HepG2 (cell line): Measurements from ENCODE around the gene ANKHD1. TPM values are rescaled to one million over a fixed set of nuclear protein-coding genes. Genes with fewer than 3 reads are reported as not detected.

Source experiments
- ATAC-seq: fragments of 200-7000 bp; cut with Tn5 transposase; 3 replicates; pipeline ENCODE4 v1.9.1; 2020; ENCODE audit warnings: mild to moderate bottlenecking, moderate library complexity
- BruUV-seq: library from RNA; stranded (reverse); fragments of 400-500 nt; replicated peaks from 2 replicates; lab custom pipeline; 2021; lab: Mats Ljungman, UMichigan
- CTCF ChIA-PET: fragments of 300-600 bp; formaldehyde crosslinking; extraction: SDS; loops from one replicate; lab custom pipeline; 2021; ENCODE audit warnings: low total read pairs, inconsistent platforms, low intra/inter-chr PET ratio; lab: Yijun Ruan, JAX
- POLR2A ChIA-PET: fragments of 350-600 bp; sonication (Branson Sonifier 250); formaldehyde crosslinking; loops from one replicate; lab custom pipeline; 2020; ENCODE audit warnings: antibody characterized with exemption, inconsistent platforms; lab: Yijun Ruan, JAX
- DNase-seq: peaks from one replicate; pipeline ENCODE4 v3.0.0-alpha.2; 2015; ENCODE audit warnings: low spot score
- FAIRE-seq: peaks from 3 replicates; lab custom pipeline; 2011; peaks lifted over from hg19 to GRCh38; lab: Jason Lieb, UNC
- H2AFZ ChIP-seq: one replicate; pipeline ENCODE4 v1.6.1; 2011; ENCODE audit warnings: low read length, inconsistent platforms
- H3K27ac ChIP-seq: fragments of 300-600 bp; 3 replicates; pipeline ENCODE4 v1.8.0; 2011; ENCODE audit warnings: mixed run types, mild to moderate bottlenecking, mixed read lengths, low read length, inconsistent platforms; ENCODE audit not compliant: insufficient read depth; ENCODE audit errors: extremely low read length
- H3K27me3 ChIP-seq, 2 experiments: fragments of 200-600 bp in 1 of 2; 2 replicates in 1 of 2; 3 replicates in 1 of 2; pipeline versions ENCODE4 v1.6.0 to v1.8.0; 2011; ENCODE audit warnings: low read length in 2 of 2, mild to moderate bottlenecking in 2 of 2, moderate library complexity in 2 of 2, inconsistent platforms in 1 of 2; ENCODE audit not compliant: insufficient read depth in 2 of 2, control insufficient read depth in 1 of 2
- H3K36me3 ChIP-seq, 2 experiments: fragments of 200-600 bp in 1 of 2; replicated peaks in 1 of 2; 2 replicates in 1 of 2; 3 replicates in 1 of 2; pipeline versions ENCODE4 v1.5.1 to v1.8.0; 2011; ENCODE audit warnings: low read length in 2 of 2, inconsistent platforms in 1 of 2; ENCODE audit not compliant: insufficient read depth in 2 of 2, control insufficient read depth in 1 of 2
- H3K4me1 ChIP-seq: 2 replicates; pipeline ENCODE4 v1.5.1; 2012; ENCODE audit warnings: low read length, inconsistent platforms; ENCODE audit not compliant: insufficient read depth
- H3K4me2 ChIP-seq: 2 replicates; pipeline ENCODE4 v1.6.0; 2011; ENCODE audit warnings: low read depth, low read length, inconsistent platforms
- H3K4me3 ChIP-seq, 3 experiments: fragments of 200-600 bp in 1 of 3; sonication (generic), shearing (Covaris generic) in 1 of 3; replicated peaks in 1 of 3; 2 replicates each; pipeline ENCODE4 v1.5.1; 2011 to 2016; ENCODE audit warnings: low read length in 3 of 3, inconsistent platforms in 2 of 3, low read depth in 2 of 3, mild to moderate bottlenecking in 2 of 3, control low read depth in 1 of 3, mixed read lengths in 1 of 3; ENCODE audit not compliant: insufficient read depth in 1 of 3
- H3K79me2 ChIP-seq: one replicate; pipeline ENCODE4 v1.6.1; 2011; ENCODE audit warnings: low read length, inconsistent platforms; ENCODE audit not compliant: insufficient read depth
- H3K9ac ChIP-seq: 2 replicates; pipeline ENCODE4 v1.6.0; 2011; ENCODE audit warnings: mild to moderate bottlenecking, low read depth, low read length, inconsistent platforms; ENCODE audit not compliant: insufficient read depth
- H3K9me3 ChIP-seq: 2 replicates; pipeline ENCODE4 v1.5.1; 2012; ENCODE audit warnings: mild to moderate bottlenecking, low read length
- H4K20me1 ChIP-seq: 2 replicates; pipeline ENCODE4 v1.6.0; 2011; ENCODE audit warnings: inconsistent platforms, mild to moderate bottlenecking, low read length, moderate library complexity; ENCODE audit not compliant: insufficient read depth
- CHD2 ChIP-seq: IDR thresholded peaks from 2 replicates; pipeline ENCODE4 v1.6.1; 2011; ENCODE audit warnings: low read depth, low read length, improper control_type of control experiment
- ELF3 ChIP-seq: IDR thresholded peaks from 2 replicates; pipeline ENCODE4 v1.6.1; 2016; ENCODE audit warnings: missing genetic modification reagents, missing compliant biosample characterization
- GZF1 ChIP-seq: sonication (generic); formaldehyde crosslinking; IDR thresholded peaks from 2 replicates; pipeline ENCODE4 v1.5.1; 2020; ENCODE audit warnings: mild to moderate bottlenecking, missing genetic modification reagents
- MAFK ChIP-seq, 2 experiments: IDR thresholded peaks in 1 of 2; conservative IDR thresholded peaks in 1 of 2; 2 replicates each; pipeline ENCODE4 v1.6.1; 2011; ENCODE audit warnings: improper control_type of control experiment in 2 of 2, low read length in 2 of 2
- RNF2 ChIP-seq: fragments of 450-650 bp; conservative IDR thresholded peaks from 2 replicates; pipeline ENCODE4 v1.6.1; 2016; ENCODE audit warnings: low read depth
- SMARCC2 ChIP-seq: fragments of 450-650 bp; IDR thresholded peaks from 2 replicates; pipeline ENCODE4 v1.6.1; 2017; ENCODE audit warnings: antibody characterized with exemption, mild to moderate bottlenecking
- SMC3 ChIP-seq: IDR thresholded peaks from 2 replicates; pipeline ENCODE4 v1.6.1; 2011; ENCODE audit warnings: low read length, improper control_type of control experiment
- SRSF4 ChIP-seq: fragments of 200-400 bp; formaldehyde crosslinking; IDR thresholded peaks from one replicate; pipeline ENCODE4 v1.6.1; 2018; ENCODE audit warnings: mild to moderate bottlenecking, low read depth, low read length, moderate library complexity; ENCODE audit not compliant: poor library complexity, severe bottlenecking
- U2AF1 ChIP-seq: fragments of 200-400 bp; formaldehyde crosslinking; optimal IDR thresholded peaks from 2 replicates; pipeline ENCODE3; 2017; ENCODE audit warnings: mild to moderate bottlenecking, low read depth, low read length
- ZNF12 ChIP-seq: sonication (generic); formaldehyde crosslinking; IDR thresholded peaks from 2 replicates; pipeline ENCODE4 v1.5.0; 2020; ENCODE audit warnings: missing genetic modification reagents
- ZNF160 ChIP-seq: sonication (generic); formaldehyde crosslinking; IDR thresholded peaks from 2 replicates; pipeline ENCODE4 v1.8.0; 2022; ENCODE audit warnings: mild to moderate bottlenecking, inconsistent platforms, missing genetic modification reagents
- ZNF24 ChIP-seq: fragments of 450-650 bp; IDR thresholded peaks from 2 replicates; pipeline ENCODE4 v1.6.1; 2017; ENCODE audit warnings: antibody characterized with exemption, mild to moderate bottlenecking
- ZNF430 ChIP-seq: sonication (generic); formaldehyde crosslinking; IDR thresholded peaks from 2 replicates; pipeline ENCODE4 v1.9.0; 2021; ENCODE audit warnings: mild to moderate bottlenecking, missing genetic modification reagents
- ZNF563 ChIP-seq: sonication (generic); formaldehyde crosslinking; IDR thresholded peaks from 2 replicates; pipeline ENCODE4 v1.8.0; 2022; ENCODE audit warnings: mild to moderate bottlenecking, moderate library complexity, missing genetic modification reagents
- ZNF891 ChIP-seq: sonication (generic); formaldehyde crosslinking; IDR thresholded peaks from 2 replicates; pipeline ENCODE4 v1.5.0; 2020; ENCODE audit warnings: mild to moderate bottlenecking, missing genetic modification reagents
- WGBS: methylation state at CpG from one replicate; pipeline ENCODE4 v1.1.6; 2017; ENCODE audit warnings: low lambda C conversion rate; 5-methylcytosine and 5-hydroxymethylcytosine counted together
- in situ Hi-C: cut with HindIII; loops from 2 replicates; pipeline ENCODE4 v1.10.0; 2017; ENCODE audit warnings: low pct_unique_long_range_greater_than_20kb; ENCODE audit not compliant: extremely low pct_ligation_motif_present
- intact Hi-C: fragments of 100-400 bp; cut with micrococcal nuclease; formaldehyde crosslinking; loops from one replicate; pipeline ENCODE4 v1.10.0; 2022; ENCODE audit not compliant: unreplicated experiment
- polyA plus RNA-seq, 8 experiments: library from polyadenylated mRNA; depleted of rRNA in 3 of 8; stranded (reverse) in 7 of 8; unstranded in 1 of 8; fragments of >200 nt; fragmentation: Illumina TruSeq in 4 of 8; extraction: Trizol in 4 of 8; gene quantifications; 2 replicates each; pipeline versions ENCODE4 v1.2.1 to v1.2.3, GENCODE V29; 2011 to 2016; ENCODE audit warnings: low read depth in 4 of 8, missing spikeins in 1 of 8, mixed read lengths in 1 of 8; ENCODE audit not compliant: insufficient read depth in 1 of 8
- total RNA-seq, 5 experiments: library from RNA; depleted of rRNA; stranded (reverse); fragments of >200 nt; fragmentation: Illumina TruSeq; extraction: Trizol; gene quantifications; 2 replicates each; pipeline ENCODE4 v1.2.3, GENCODE V29; 2016; ENCODE audit warnings: low read depth in 1 of 5
- TF ChIP-seq, protein P1 (sequence below): sonication (generic); formaldehyde crosslinking; IDR thresholded peaks from 2 replicates; pipeline ENCODE4 v1.4.0; 2020; ENCODE audit warnings: missing genetic modification reagents; ENCODE audit errors: not compliant biosample characterization
- TF ChIP-seq, protein P2 (sequence below): IDR thresholded peaks from 2 replicates; pipeline ENCODE4 v1.6.1; 2016; ENCODE audit warnings: mild to moderate bottlenecking
- TF ChIP-seq, protein P3 (sequence below): sonication (generic); formaldehyde crosslinking; IDR thresholded peaks from 2 replicates; pipeline ENCODE4 v1.5.0; 2020; ENCODE audit warnings: mild to moderate bottlenecking, missing genetic modification reagents, moderate library complexity
- TF ChIP-seq, protein P4 (sequence below), 2 experiments: fragments of 450-650 bp in 1 of 2; sonication (generic) in 1 of 2; formaldehyde crosslinking; IDR thresholded peaks; 2 replicates each; pipeline versions ENCODE4 v1.5.0 to v1.8.0; 2020 to 2022; ENCODE audit warnings: mild to moderate bottlenecking in 1 of 2, missing genetic modification reagents in 1 of 2

Gene ANKHD1
- total and polyA plus RNA-seq, 2 of the 13 experiments (the other 11 are each of a cell fraction or from before 2014, with no cell fraction given) = 69.9 to 82.0 TPM

DNA sequence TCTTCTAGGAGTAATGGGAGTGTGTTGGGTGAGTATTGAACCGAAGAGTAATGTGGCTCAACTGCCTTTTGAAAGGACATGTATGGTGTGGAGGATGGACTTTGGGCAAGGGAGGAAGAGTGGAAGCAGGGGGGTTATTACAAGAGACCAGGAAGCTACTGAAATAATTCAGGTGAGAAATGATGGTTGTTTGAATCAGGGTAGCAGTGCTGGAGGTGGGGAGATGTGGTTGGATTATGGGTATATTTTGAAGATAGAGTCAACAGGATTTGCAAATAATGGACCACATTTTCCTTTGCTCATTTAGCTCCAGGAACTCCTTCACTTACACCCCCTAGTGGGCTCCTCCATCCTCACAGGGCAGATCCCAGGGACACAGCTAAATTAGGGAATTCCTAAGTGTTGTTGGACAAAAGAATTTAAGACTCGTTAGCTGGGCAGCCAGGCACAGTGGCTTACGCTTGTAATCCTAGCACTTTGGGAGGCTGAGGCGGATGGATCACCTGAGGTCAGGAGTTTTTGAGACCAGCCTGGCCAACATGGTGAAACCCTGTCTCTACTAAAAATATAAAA, 42.8 kb upstream of the ANKHD1 start:
- Histone ChIP-seq H3K4me1 (peaks cover 43% of the 10 kb centered on the region), H2AFZ (no peak overlapping the region), H3K4me2 (peak overlapping the region; percentile 75), H3K9me3 (no peaks in the 10 kb centered on the region), H3K27me3 (no peaks in the 10 kb centered on the region; a peak in 1 of 5 replicates), H3K9ac (no peak overlapping the region), H3K79me2 (no peaks in the 10 kb centered on the region), H4K20me1 (no peaks in the 10 kb centered on the region), H3K4me3 (peak overlapping the region in 1 of 3 experiments; percentile 41; a peak in 3 of 6 replicates), H3K36me3 (no peaks in the 10 kb centered on the region), H3K27ac (no peak overlapping the region)
- ATAC-seq (0 out of 3 replicates have a peak, but pooled peaks have one; percentile 5), DNase-seq (peak; percentile 37), FAIRE-seq (no peak)
- CTCF ChIA-PET = interaction anchor here (0.7 to 2.8 kb wide), 3 partner anchors 12 to 119 kb away, joined by 3 to 31 read pairs (median 5); partner anchors contain the start of gene HBEGF
- intact Hi-C loops = no loop called here
- no TSS peak for BruUV-seq
- POLR2A ChIA-PET = interaction anchor here (0.6 to 1.3 kb wide), 5 partner anchors 42 to 289 kb away, joined by 3 to 6 read pairs (median 4); partner anchors contain the start of gene ANKHD1
- 27% methylated on average over 4 of the region's 4 CpGs for WGBS
- in situ Hi-C loops = no loop called here
- TF ChIP-seq SMARCC2 (no peak), ZNF12 (CRISPR knock-in tag) (no peak), ZNF430 (CRISPR knock-in tag) (no peak), MAFK (conservative IDR thresholded peaks at IDR 0.05 in 1 of 2, IDR thresholded peaks at IDR 0.05 in 1 of 2; ENCODE audit: low read length in 2 of 2) (no peak), U2AF1 (no peak), ZNF160 (no peak), ELF3 (peak; percentile 71; the same call in 1 of the 2 replicates), ZNF24 (no peak), RNF2 (no peak), CHD2 (no peak), ZNF891 (CRISPR knock-in tag) (no peak), ZNF563 (CRISPR knock-in tag) (no peak), SMC3 (peak; percentile 10; the same call in 1 of the 2 replicates), GZF1 (CRISPR knock-in tag) (no peak), SRSF4 (no peak)
- TF ChIP-seq, protein P1, sequence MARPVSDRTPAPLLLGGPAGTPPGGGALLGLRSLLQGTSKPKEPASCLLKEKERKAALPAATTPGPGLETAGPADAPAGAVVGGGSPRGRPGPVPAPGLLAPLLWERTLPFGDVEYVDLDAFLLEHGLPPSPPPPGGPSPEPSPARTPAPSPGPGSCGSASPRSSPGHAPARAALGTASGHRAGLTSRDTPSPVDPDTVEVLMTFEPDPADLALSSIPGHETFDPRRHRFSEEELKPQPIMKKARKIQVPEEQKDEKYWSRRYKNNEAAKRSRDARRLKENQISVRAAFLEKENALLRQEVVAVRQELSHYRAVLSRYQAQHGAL (CRISPR knock-in tag) = no peak
- TF ChIP-seq, protein P2, sequence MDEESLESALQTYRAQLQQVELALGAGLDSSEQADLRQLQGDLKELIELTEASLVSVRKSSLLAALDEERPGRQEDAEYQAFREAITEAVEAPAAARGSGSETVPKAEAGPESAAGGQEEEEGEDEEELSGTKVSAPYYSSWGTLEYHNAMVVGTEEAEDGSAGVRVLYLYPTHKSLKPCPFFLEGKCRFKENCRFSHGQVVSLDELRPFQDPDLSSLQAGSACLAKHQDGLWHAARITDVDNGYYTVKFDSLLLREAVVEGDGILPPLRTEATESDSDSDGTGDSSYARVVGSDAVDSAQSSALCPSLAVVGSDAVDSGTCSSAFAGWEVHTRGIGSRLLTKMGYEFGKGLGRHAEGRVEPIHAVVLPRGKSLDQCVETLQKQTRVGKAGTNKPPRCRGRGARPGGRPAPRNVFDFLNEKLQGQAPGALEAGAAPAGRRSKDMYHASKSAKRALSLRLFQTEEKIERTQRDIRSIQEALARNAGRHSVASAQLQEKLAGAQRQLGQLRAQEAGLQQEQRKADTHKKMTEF = 0 out of 2 replicates have a peak, but pooled peaks have one; percentile 16
- TF ChIP-seq, protein P3, sequence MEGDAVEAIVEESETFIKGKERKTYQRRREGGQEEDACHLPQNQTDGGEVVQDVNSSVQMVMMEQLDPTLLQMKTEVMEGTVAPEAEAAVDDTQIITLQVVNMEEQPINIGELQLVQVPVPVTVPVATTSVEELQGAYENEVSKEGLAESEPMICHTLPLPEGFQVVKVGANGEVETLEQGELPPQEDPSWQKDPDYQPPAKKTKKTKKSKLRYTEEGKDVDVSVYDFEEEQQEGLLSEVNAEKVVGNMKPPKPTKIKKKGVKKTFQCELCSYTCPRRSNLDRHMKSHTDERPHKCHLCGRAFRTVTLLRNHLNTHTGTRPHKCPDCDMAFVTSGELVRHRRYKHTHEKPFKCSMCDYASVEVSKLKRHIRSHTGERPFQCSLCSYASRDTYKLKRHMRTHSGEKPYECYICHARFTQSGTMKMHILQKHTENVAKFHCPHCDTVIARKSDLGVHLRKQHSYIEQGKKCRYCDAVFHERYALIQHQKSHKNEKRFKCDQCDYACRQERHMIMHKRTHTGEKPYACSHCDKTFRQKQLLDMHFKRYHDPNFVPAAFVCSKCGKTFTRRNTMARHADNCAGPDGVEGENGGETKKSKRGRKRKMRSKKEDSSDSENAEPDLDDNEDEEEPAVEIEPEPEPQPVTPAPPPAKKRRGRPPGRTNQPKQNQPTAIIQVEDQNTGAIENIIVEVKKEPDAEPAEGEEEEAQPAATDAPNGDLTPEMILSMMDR = peak; percentile 47
- TF ChIP-seq, protein P4, sequence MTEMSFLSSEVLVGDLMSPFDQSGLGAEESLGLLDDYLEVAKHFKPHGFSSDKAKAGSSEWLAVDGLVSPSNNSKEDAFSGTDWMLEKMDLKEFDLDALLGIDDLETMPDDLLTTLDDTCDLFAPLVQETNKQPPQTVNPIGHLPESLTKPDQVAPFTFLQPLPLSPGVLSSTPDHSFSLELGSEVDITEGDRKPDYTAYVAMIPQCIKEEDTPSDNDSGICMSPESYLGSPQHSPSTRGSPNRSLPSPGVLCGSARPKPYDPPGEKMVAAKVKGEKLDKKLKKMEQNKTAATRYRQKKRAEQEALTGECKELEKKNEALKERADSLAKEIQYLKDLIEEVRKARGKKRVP (CRISPR knock-in tag; IDR thresholded peaks at IDR 0.05) = no peak
